Sigmoid colon (tissue), 7 donors: ENCODE results near the gene EFHD1. TPM values are rescaled to one million over a fixed set of nuclear protein-coding genes. Genes with fewer than 3 reads are reported as not detected.

Experiments
- DNase-seq: peaks from one replicate; pipeline ENCODE4 v3.0.0-alpha.2; 2019
- H3K27ac ChIP-seq, 4 donors: fragments of 200-600 bp; sonication (generic); one replicate each; pipeline ENCODE4 v1.5.1; 2016 to 2019; ENCODE audit warnings: mild to moderate bottlenecking in 1 of 4
- H3K27me3 ChIP-seq, 3 donors: fragments of 200-600 bp; sonication (generic); one replicate each; pipeline ENCODE4 v1.5.1; 2019; ENCODE audit warnings: mild to moderate bottlenecking in 1 of 3
- H3K36me3 ChIP-seq, 4 donors: fragments of 200-600 bp; sonication (generic); one replicate each; pipeline ENCODE4 v1.5.1; 2016 to 2019
- H3K4me1 ChIP-seq, 4 donors: fragments of 200-600 bp; sonication (generic); one replicate each; pipeline ENCODE4 v1.5.1; 2017 to 2019
- H3K4me3 ChIP-seq, 4 donors: fragments of 200-600 bp; sonication (generic); one replicate each; pipeline ENCODE4 v1.5.1; 2017 to 2019; ENCODE audit warnings: mild to moderate bottlenecking in 2 of 4, moderate library complexity in 1 of 4
- H3K9me3 ChIP-seq, 4 donors: fragments of 200-600 bp in 3 of 4; sonication (generic) in 3 of 4; one replicate each; pipeline versions ENCODE4 v1.5.1 to v1.6.1; 2013 to 2019
- CTCF ChIP-seq, 4 experiments: fragments of 450-650 bp in 3 of 4; fragments of 200-600 bp in 1 of 4; IDR thresholded peaks; one replicate each; pipeline ENCODE4 v1.5.1; 2016 to 2019; ENCODE audit warnings: antibody characterized with exemption in 4 of 4, mild to moderate bottlenecking in 3 of 4, moderate library complexity in 2 of 4
- EP300 ChIP-seq, 4 donors: sonication (generic); formaldehyde crosslinking; IDR thresholded peaks; one replicate each; pipeline ENCODE4 v1.6.1; 2017; ENCODE audit warnings: antibody characterized with exemption in 4 of 4
- POLR2A ChIP-seq, 2 donors: fragments of 450-650 bp; IDR thresholded peaks; one replicate each; pipeline ENCODE4 v1.6.1; 2016; ENCODE audit warnings: antibody characterized with exemption in 2 of 2, mild to moderate bottlenecking in 2 of 2, moderate library complexity in 2 of 2
- POLR2AphosphoS5 ChIP-seq, 4 donors: sonication (generic); formaldehyde crosslinking; IDR thresholded peaks; one replicate each; pipeline ENCODE4 v1.6.1; 2017; ENCODE audit warnings: antibody characterized with exemption in 4 of 4
- WGBS, 2 donors: extraction: QIAGEN DNeasy Blood & Tissue Kit; methylation state at CpG; one replicate each; pipeline ENCODE4 v1.1.7; 2013; 5-methylcytosine and 5-hydroxymethylcytosine counted together
- intact Hi-C: fragments of 100-400 bp; cut with DNase I; formaldehyde crosslinking; loops from one replicate; pipeline ENCODE4 v1.15.1; 2023
- polyA plus RNA-seq, 3 donors: library from polyadenylated mRNA; stranded (reverse); fragments of 200-250 nt; gene quantifications; one replicate each; pipeline ENCODE4 v1.2.3, GENCODE V29; 2013
- total RNA-seq, 4 donors: library from RNA; depleted of rRNA; stranded (reverse); fragments of >200 nt; gene quantifications; one replicate each; pipeline ENCODE4 v1.1.0, GENCODE V29; 2016
- donor health status: healthy with polysubstance abuse.
- donor health status: Bipolar disorder and iron deficiency.
- donor health status: healthy.

The EFHD1 gene
- total and polyA plus RNA-seq, 7 donors: 0.92 to 8.7 (median 4.2) TPM

DNA sequence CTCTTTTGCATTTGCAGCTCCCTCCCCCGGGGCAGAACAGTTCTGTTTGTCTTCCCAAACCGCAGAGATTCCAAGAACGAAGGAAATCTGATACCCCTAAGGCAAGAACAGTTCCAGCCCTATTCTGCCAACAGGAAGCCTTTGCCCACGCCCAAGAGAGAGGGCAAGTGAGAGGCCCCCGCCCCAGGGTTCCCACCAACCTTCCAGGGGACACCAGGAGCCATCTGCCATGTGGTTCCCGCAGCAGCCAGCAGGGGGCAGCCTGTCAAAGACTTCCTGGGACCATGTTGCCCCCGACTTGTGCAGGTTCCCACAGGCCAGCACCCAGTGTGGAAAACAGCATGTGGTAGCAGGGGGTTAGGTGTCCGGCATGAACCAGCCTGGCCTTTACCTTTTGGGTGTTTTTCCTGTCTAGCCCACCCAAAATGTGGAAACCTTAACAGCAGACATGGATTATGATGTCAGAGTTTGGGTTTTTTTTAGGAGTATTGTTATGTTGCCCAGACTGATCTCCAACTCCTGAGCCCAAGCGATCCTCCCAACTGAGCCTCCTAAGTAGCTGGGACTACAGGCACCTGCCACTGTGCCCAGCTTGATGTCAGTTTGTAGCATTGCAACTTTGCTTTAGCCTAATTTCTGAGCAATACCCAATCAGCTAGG lies 21.7 kb upstream of the EFHD1 start:
- intact Hi-C loops: no loop called here
- no peaks in the 10 kb centered on the region for H3K9me3 ChIP-seq
- no peak overlapping the region for H3K27ac ChIP-seq
- no peaks in the 10 kb centered on the region for H3K36me3 ChIP-seq
- WGBS, 2 donors: 46 to 48% methylated on average over 9 of the region's 9 CpGs
- no peaks in the 10 kb centered on the region for H3K4me1 ChIP-seq
- DNase-seq: no peak
- no peak overlapping the region for H3K4me3 ChIP-seq
- no peaks in the 10 kb centered on the region for H3K27me3 ChIP-seq
- no peak for TF ChIP-seq POLR2A (IDR thresholded peaks at IDR 0.05)
- peak; percentile 24 to 79 (median 58) for TF ChIP-seq CTCF (IDR thresholded peaks at IDR 0.05)

- intact Hi-C loops: no loop called here
- TF ChIP-seq EP300 (IDR thresholded peaks at IDR 0.05) (no peak), POLR2AphosphoS5 (IDR thresholded peaks at IDR 0.05) (no peak)
- WGBS, 2 donors: 70 to 86% methylated on average over 3 of the region's 3 CpGs
- Histone ChIP-seq H3K27me3 (no peaks in the 10 kb centered on the region), H3K27ac (no peak overlapping the region), H3K4me1 (no peaks in the 10 kb centered on the region), H3K4me3 (no peak overlapping the region), H3K9me3 (no peaks in the 10 kb centered on the region), H3K36me3 (no peaks in the 10 kb centered on the region)
- DNase-seq: no peak
These were observed 19.8 kb upstream of the EFHD1 start for GRCh38 chr2:232613538-232614134.

DNA sequence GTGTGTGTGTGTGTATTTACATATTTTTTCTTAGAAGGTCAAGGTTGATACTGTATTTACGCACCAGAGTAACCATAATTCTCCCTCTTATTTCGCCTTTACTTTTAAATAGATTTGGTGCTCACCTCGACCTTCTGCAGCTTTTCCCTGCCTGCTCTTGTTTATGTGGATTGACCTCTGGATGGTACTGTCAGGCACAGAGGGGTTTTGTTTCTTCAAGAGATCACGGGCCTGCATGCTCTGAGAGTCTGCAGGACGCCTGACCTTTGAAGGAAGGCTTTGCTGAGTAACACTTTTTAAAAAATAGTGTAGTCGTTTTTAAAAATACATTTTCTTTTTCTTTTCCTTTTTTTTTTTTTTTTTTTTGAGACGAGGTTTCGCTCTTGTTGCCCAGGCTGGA lies 18.1 kb upstream of the EFHD1 start:
- TF ChIP-seq CTCF (IDR thresholded peaks at IDR 0.05) (no peak), POLR2A (IDR thresholded peaks at IDR 0.05) (no peak), EP300 (IDR thresholded peaks at IDR 0.05) (no peak), POLR2AphosphoS5 (IDR thresholded peaks at IDR 0.05) (no peak)
- WGBS, 2 donors: 75 to 81% methylated on average over 8 of the region's 8 CpGs
- Histone ChIP-seq H3K9me3 (no peaks in the 10 kb centered on the region), H3K27me3 (no peaks in the 10 kb centered on the region), H3K4me1 (no peaks in the 10 kb centered on the region), H3K4me3 (no peak overlapping the region), H3K27ac (no peak overlapping the region), H3K36me3 (no peaks in the 10 kb centered on the region)
- intact Hi-C loops: no loop called here
- DNase-seq: no peak

GRCh38 chr2:232621186-232621585 lies 12.2 kb upstream of the EFHD1 start:
- 96 to 97% methylated on average over 9 of the region's 9 CpGs for WGBS, 2 donors
- Histone ChIP-seq H3K27ac (no peak overlapping the region), H3K36me3 (no peaks in the 10 kb centered on the region), H3K9me3 (no peaks in the 10 kb centered on the region), H3K4me3 (no peak overlapping the region), H3K27me3 (no peaks in the 10 kb centered on the region), H3K4me1 (no peaks in the 10 kb centered on the region)
- TF ChIP-seq POLR2AphosphoS5 (IDR thresholded peaks at IDR 0.05): no peak
- no peak for TF ChIP-seq POLR2A (IDR thresholded peaks at IDR 0.05)
- TF ChIP-seq EP300 (IDR thresholded peaks at IDR 0.05): no peak
- TF ChIP-seq CTCF (IDR thresholded peaks at IDR 0.05): no peak
- intact Hi-C loops: no loop called here
- no peak for DNase-seq

DNA sequence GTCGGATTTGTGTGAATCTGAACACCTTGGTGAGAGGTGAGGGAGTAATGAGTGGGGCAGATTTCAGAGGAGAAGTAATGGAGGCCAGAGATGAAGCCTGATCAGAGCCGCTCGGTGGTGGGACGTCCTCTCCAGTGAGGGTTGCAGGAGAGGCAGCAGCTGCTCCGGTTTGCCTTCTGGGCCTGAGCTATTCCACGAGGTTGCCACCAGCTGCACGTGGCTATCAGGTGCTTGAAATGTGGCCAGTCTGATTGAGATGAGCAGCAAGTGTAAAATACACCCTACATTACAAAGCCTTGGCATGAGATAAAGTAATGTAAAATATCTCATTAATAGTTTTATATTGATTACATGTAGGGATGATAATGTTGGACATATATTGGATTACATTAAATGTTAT lies 10.8 kb upstream of the EFHD1 start:
- no peaks in the 10 kb centered on the region for H3K36me3 ChIP-seq
- TF ChIP-seq EP300 (IDR thresholded peaks at IDR 0.05) (no peak), CTCF (IDR thresholded peaks at IDR 0.05) (no peak), POLR2AphosphoS5 (IDR thresholded peaks at IDR 0.05) (no peak), POLR2A (IDR thresholded peaks at IDR 0.05) (no peak)
- no peak overlapping the region for H3K4me3 ChIP-seq
- DNase-seq: no peak
- no peaks in the 10 kb centered on the region for H3K27me3 ChIP-seq
- WGBS, 2 donors: 88% methylated on average over 7 of the region's 7 CpGs
- no peak overlapping the region for H3K27ac ChIP-seq
- no peaks in the 10 kb centered on the region for H3K9me3 ChIP-seq
- intact Hi-C loops: no loop called here
- H3K4me1 ChIP-seq: no peaks in the 10 kb centered on the region
